ENCODE measurements around the gene SUGCT.
A peak's percentile ranks its signal among the peaks of the same experiment; 100 is the strongest.

SUGCT gene

GRCh38 chr7:40876601-40877000 lies 741.8 kb downstream of the SUGCT start:
- TF ChIP-seq CTCF (conservative IDR thresholded peaks at IDR 0.05; ENCODE audit: low read depth, low read length), result no peak
- H3K4me3 ChIP-seq (ENCODE audit: low read depth, low read length), result no peak overlapping the region
- DNase-seq (ENCODE audit: low read depth), result no peak

GRCh38 chr7:40879941-40880543 lies 745.2 kb downstream of the SUGCT start:
- H3K4me3 ChIP-seq (ENCODE audit: low read depth, low read length), result no peak overlapping the region
- no peak for TF ChIP-seq CTCF (conservative IDR thresholded peaks at IDR 0.05; ENCODE audit: low read depth, low read length)
- DNase-seq (ENCODE audit: low read depth), result peak; percentile 22

GRCh38 chr7:40880581-40880980 lies 745.8 kb downstream of the SUGCT start:
- no peak overlapping the region for H3K4me3 ChIP-seq (ENCODE audit: low read depth, low read length)
- peak; percentile 66 for DNase-seq (ENCODE audit: low read depth)
- TF ChIP-seq CTCF (conservative IDR thresholded peaks at IDR 0.05; ENCODE audit: low read depth, low read length), result no peak

GRCh38 chr7:40881405-40881926 lies 746.7 kb downstream of the SUGCT start:
- no peak for TF ChIP-seq CTCF (conservative IDR thresholded peaks at IDR 0.05; ENCODE audit: low read depth, low read length)
- no peak for DNase-seq (ENCODE audit: low read depth)
- H3K4me3 ChIP-seq (ENCODE audit: low read depth, low read length), result no peak overlapping the region

GRCh38 chr7:40882071-40882658 lies 747.4 kb downstream of the SUGCT start:
- no peak for TF ChIP-seq CTCF (conservative IDR thresholded peaks at IDR 0.05; ENCODE audit: low read depth, low read length)
- H3K4me3 ChIP-seq (ENCODE audit: low read depth, low read length), result no peak overlapping the region
- DNase-seq (ENCODE audit: low read depth), result peak; percentile 14

GRCh38 chr7:40883826-40884225 lies 749.0 kb downstream of the SUGCT start:
- no peak overlapping the region for H3K4me3 ChIP-seq (ENCODE audit: low read depth, low read length)
- no peak for TF ChIP-seq CTCF (conservative IDR thresholded peaks at IDR 0.05; ENCODE audit: low read depth, low read length)
- DNase-seq (ENCODE audit: low read depth), result peak; percentile 39

- H3K4me3 ChIP-seq (ENCODE audit: low read depth, low read length), result no peak overlapping the region
- DNase-seq (ENCODE audit: low read depth), result peak; percentile 88
- TF ChIP-seq CTCF (conservative IDR thresholded peaks at IDR 0.05; ENCODE audit: low read depth, low read length), result no peak
These were observed 749.4 kb downstream of the SUGCT start for GRCh38 chr7:40884241-40884640.

Measured in choroid plexus epithelial cell (primary cell).